HepG2 (cell line): ENCODE results near the gene SEC16A. TPM values are rescaled to one million over a fixed set of nuclear protein-coding genes. Genes with fewer than 3 reads are reported as not detected.

Experiments used
- ATAC-seq: fragments of 200-7000 bp; cut with Tn5 transposase; 3 replicates; pipeline ENCODE4 v1.9.1; 2020; ENCODE audit warnings: mild to moderate bottlenecking, moderate library complexity
- BruUV-seq: library from RNA; stranded (reverse); fragments of 400-500 nt; replicated peaks from 2 replicates; lab custom pipeline; 2021; lab: Mats Ljungman, UMichigan
- CTCF ChIA-PET: fragments of 300-600 bp; formaldehyde crosslinking; extraction: SDS; loops from one replicate; lab custom pipeline; 2021; ENCODE audit warnings: low total read pairs, inconsistent platforms, low intra/inter-chr PET ratio; lab: Yijun Ruan, JAX
- POLR2A ChIA-PET: fragments of 350-600 bp; sonication (Branson Sonifier 250); formaldehyde crosslinking; loops from one replicate; lab custom pipeline; 2020; ENCODE audit warnings: antibody characterized with exemption, inconsistent platforms; lab: Yijun Ruan, JAX
- DNase-seq: peaks from one replicate; pipeline ENCODE4 v3.0.0-alpha.2; 2015; ENCODE audit warnings: low spot score
- FAIRE-seq: peaks from 3 replicates; lab custom pipeline; 2011; peaks lifted over from hg19 to GRCh38; lab: Jason Lieb, UNC
- H2AFZ ChIP-seq: one replicate; pipeline ENCODE4 v1.6.1; 2011; ENCODE audit warnings: low read length, inconsistent platforms
- H3K27ac ChIP-seq: fragments of 300-600 bp; 3 replicates; pipeline ENCODE4 v1.8.0; 2011; ENCODE audit warnings: mixed run types, mild to moderate bottlenecking, mixed read lengths, low read length, inconsistent platforms; ENCODE audit not compliant: insufficient read depth; ENCODE audit errors: extremely low read length
- H3K27me3 ChIP-seq, 2 experiments: fragments of 200-600 bp in 1 of 2; 2 replicates in 1 of 2; 3 replicates in 1 of 2; pipeline versions ENCODE4 v1.6.0 to v1.8.0; 2011; ENCODE audit warnings: low read length in 2 of 2, mild to moderate bottlenecking in 2 of 2, moderate library complexity in 2 of 2, inconsistent platforms in 1 of 2; ENCODE audit not compliant: insufficient read depth in 2 of 2, control insufficient read depth in 1 of 2
- H3K36me3 ChIP-seq, 2 experiments: fragments of 200-600 bp in 1 of 2; replicated peaks in 1 of 2; 2 replicates in 1 of 2; 3 replicates in 1 of 2; pipeline versions ENCODE4 v1.5.1 to v1.8.0; 2011; ENCODE audit warnings: low read length in 2 of 2, inconsistent platforms in 1 of 2; ENCODE audit not compliant: insufficient read depth in 2 of 2, control insufficient read depth in 1 of 2
- H3K4me1 ChIP-seq: 2 replicates; pipeline ENCODE4 v1.5.1; 2012; ENCODE audit warnings: low read length, inconsistent platforms; ENCODE audit not compliant: insufficient read depth
- H3K4me2 ChIP-seq: 2 replicates; pipeline ENCODE4 v1.6.0; 2011; ENCODE audit warnings: low read depth, low read length, inconsistent platforms
- H3K4me3 ChIP-seq, 3 experiments: fragments of 200-600 bp in 1 of 3; sonication (generic), shearing (Covaris generic) in 1 of 3; replicated peaks in 1 of 3; 2 replicates each; pipeline ENCODE4 v1.5.1; 2011 to 2016; ENCODE audit warnings: low read length in 3 of 3, inconsistent platforms in 2 of 3, low read depth in 2 of 3, mild to moderate bottlenecking in 2 of 3, control low read depth in 1 of 3, mixed read lengths in 1 of 3; ENCODE audit not compliant: insufficient read depth in 1 of 3
- H3K79me2 ChIP-seq: one replicate; pipeline ENCODE4 v1.6.1; 2011; ENCODE audit warnings: low read length, inconsistent platforms; ENCODE audit not compliant: insufficient read depth
- H3K9ac ChIP-seq: 2 replicates; pipeline ENCODE4 v1.6.0; 2011; ENCODE audit warnings: mild to moderate bottlenecking, low read depth, low read length, inconsistent platforms; ENCODE audit not compliant: insufficient read depth
- H3K9me3 ChIP-seq: 2 replicates; pipeline ENCODE4 v1.5.1; 2012; ENCODE audit warnings: mild to moderate bottlenecking, low read length
- H4K20me1 ChIP-seq: 2 replicates; pipeline ENCODE4 v1.6.0; 2011; ENCODE audit warnings: inconsistent platforms, mild to moderate bottlenecking, low read length, moderate library complexity; ENCODE audit not compliant: insufficient read depth
- AGO1 ChIP-seq: fragments of 200-400 bp; formaldehyde crosslinking; IDR thresholded peaks from 2 replicates; pipeline ENCODE4 v1.6.1; 2017; ENCODE audit warnings: mild to moderate bottlenecking, low read depth, low read length, moderate library complexity; ENCODE audit not compliant: poor library complexity, severe bottlenecking
- ATF4 ChIP-seq, 2 experiments: fragments of 450-650 bp in 1 of 2; sonication (generic) in 1 of 2; formaldehyde crosslinking; IDR thresholded peaks; 2 replicates each; pipeline versions ENCODE4 v1.5.0 to v1.8.0; 2020 to 2022; ENCODE audit warnings: mild to moderate bottlenecking in 1 of 2, missing genetic modification reagents in 1 of 2
- MYC ChIP-seq: sonication (generic); formaldehyde crosslinking; IDR thresholded peaks from 2 replicates; pipeline ENCODE4 v1.9.0; 2021; ENCODE audit warnings: missing genetic modification reagents, borderline replicate concordance
- NCOA5 ChIP-seq: sonication (generic); formaldehyde crosslinking; IDR thresholded peaks from 2 replicates; pipeline ENCODE4 v1.4.0; 2020; ENCODE audit warnings: missing genetic modification reagents
- RORA ChIP-seq: sonication (generic); formaldehyde crosslinking; IDR thresholded peaks from 2 replicates; pipeline ENCODE4 v1.5.0; 2020; ENCODE audit warnings: mild to moderate bottlenecking, missing genetic modification reagents, moderate library complexity
- SPEN ChIP-seq: sonication (generic); formaldehyde crosslinking; IDR thresholded peaks from 2 replicates; pipeline ENCODE4 v1.5.1; 2020; ENCODE audit warnings: low read depth, mild to moderate bottlenecking, missing genetic modification reagents
- ZFP36L2 ChIP-seq: sonication (generic); formaldehyde crosslinking; IDR thresholded peaks from 2 replicates; pipeline ENCODE4 v1.4.0; 2020; ENCODE audit warnings: missing genetic modification reagents
- ZNF329 ChIP-seq: sonication (generic); formaldehyde crosslinking; IDR thresholded peaks from 2 replicates; pipeline ENCODE4 v1.9.0; 2021; ENCODE audit warnings: low read depth, mild to moderate bottlenecking, missing genetic modification reagents
- ZNF576 ChIP-seq: sonication (generic); formaldehyde crosslinking; IDR thresholded peaks from 2 replicates; pipeline ENCODE4 v1.4.0; 2020; ENCODE audit warnings: mild to moderate bottlenecking, missing genetic modification reagents
- ZNF766 ChIP-seq: sonication (generic); formaldehyde crosslinking; IDR thresholded peaks from 2 replicates; pipeline ENCODE4 v1.5.0; 2020; ENCODE audit warnings: missing genetic modification reagents, borderline replicate concordance
- WGBS: methylation state at CpG from one replicate; pipeline ENCODE4 v1.1.6; 2017; ENCODE audit warnings: low lambda C conversion rate; 5-methylcytosine and 5-hydroxymethylcytosine counted together
- in situ Hi-C: cut with HindIII; loops from 2 replicates; pipeline ENCODE4 v1.10.0; 2017; ENCODE audit warnings: low pct_unique_long_range_greater_than_20kb; ENCODE audit not compliant: extremely low pct_ligation_motif_present
- intact Hi-C: fragments of 100-400 bp; cut with micrococcal nuclease; formaldehyde crosslinking; loops from one replicate; pipeline ENCODE4 v1.10.0; 2022; ENCODE audit not compliant: unreplicated experiment
- polyA plus RNA-seq, 8 experiments: library from polyadenylated mRNA; depleted of rRNA in 3 of 8; stranded (reverse) in 7 of 8; unstranded in 1 of 8; fragments of >200 nt; fragmentation: Illumina TruSeq in 4 of 8; extraction: Trizol in 4 of 8; gene quantifications; 2 replicates each; pipeline versions ENCODE4 v1.2.1 to v1.2.3, GENCODE V29; 2011 to 2016; ENCODE audit warnings: low read depth in 4 of 8, missing spikeins in 1 of 8, mixed read lengths in 1 of 8; ENCODE audit not compliant: insufficient read depth in 1 of 8
- total RNA-seq, 5 experiments: library from RNA; depleted of rRNA; stranded (reverse); fragments of >200 nt; fragmentation: Illumina TruSeq; extraction: Trizol; gene quantifications; 2 replicates each; pipeline ENCODE4 v1.2.3, GENCODE V29; 2016; ENCODE audit warnings: low read depth in 1 of 5
- TF ChIP-seq, protein P1 (sequence below): sonication (generic); formaldehyde crosslinking; conservative IDR thresholded peaks from 2 replicates; pipeline ENCODE4 v1.5.0; 2020; ENCODE audit warnings: missing genetic modification reagents

Gene SEC16A
- total and polyA plus RNA-seq, 2 of the 13 experiments (the other 11 are each of a cell fraction or from before 2014, with no cell fraction given) = 15.9 to 18.9 TPM

DNA sequence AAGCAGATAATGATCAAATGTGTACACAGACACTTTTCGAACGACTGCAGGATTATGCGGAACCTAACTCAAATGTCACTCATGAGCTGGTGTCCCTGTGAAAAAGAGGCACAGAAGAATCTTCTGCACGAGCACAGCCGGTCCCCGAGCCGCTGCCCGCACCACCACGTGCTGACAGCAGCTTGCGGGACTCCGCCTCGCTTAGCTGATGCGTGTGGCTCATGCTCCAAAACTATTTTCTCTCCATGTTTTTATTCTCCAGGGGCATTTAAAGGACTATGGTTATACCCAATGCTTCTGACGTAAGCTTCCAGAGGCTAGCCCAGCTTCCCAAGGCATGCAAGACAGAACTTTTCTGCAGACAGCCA, 9.5 kb downstream of the SEC16A start:
- DNase-seq (no peak), ATAC-seq (no peak), FAIRE-seq (no peak)
- TF ChIP-seq AGO1 (no peak), RORA (CRISPR knock-in tag) (no peak), NCOA5 (CRISPR knock-in tag) (no peak), SPEN (no peak), MYC (CRISPR knock-in tag) (no peak), ZNF576 (CRISPR knock-in tag) (no peak), ZNF766 (CRISPR knock-in tag) (no peak), ZFP36L2 (CRISPR knock-in tag) (no peak), ATF4 (CRISPR knock-in tag; IDR thresholded peaks at IDR 0.05) (no peak), ZNF329 (CRISPR knock-in tag) (no peak)
- TF ChIP-seq, protein P1, sequence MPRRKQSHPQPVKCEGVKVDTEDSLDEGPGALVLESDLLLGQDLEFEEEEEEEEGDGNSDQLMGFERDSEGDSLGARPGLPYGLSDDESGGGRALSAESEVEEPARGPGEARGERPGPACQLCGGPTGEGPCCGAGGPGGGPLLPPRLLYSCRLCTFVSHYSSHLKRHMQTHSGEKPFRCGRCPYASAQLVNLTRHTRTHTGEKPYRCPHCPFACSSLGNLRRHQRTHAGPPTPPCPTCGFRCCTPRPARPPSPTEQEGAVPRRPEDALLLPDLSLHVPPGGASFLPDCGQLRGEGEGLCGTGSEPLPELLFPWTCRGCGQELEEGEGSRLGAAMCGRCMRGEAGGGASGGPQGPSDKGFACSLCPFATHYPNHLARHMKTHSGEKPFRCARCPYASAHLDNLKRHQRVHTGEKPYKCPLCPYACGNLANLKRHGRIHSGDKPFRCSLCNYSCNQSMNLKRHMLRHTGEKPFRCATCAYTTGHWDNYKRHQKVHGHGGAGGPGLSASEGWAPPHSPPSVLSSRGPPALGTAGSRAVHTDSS (CRISPR knock-in tag) = no peak
- intact Hi-C loops = no loop called here
- Histone ChIP-seq H3K27me3 (no peaks in the 10 kb centered on the region), H2AFZ (no peak overlapping the region), H3K9ac (no peak overlapping the region), H3K36me3 (peaks cover 46 to 98% of the 10 kb centered on the region in 2 experiments), H3K9me3 (no peaks in the 10 kb centered on the region), H3K4me3 (no peak overlapping the region), H4K20me1 (peaks cover 20% of the 10 kb centered on the region; the same call in 1 of the 2 replicates), H3K79me2 (peaks cover 7% of the 10 kb centered on the region), H3K4me2 (no peak overlapping the region), H3K27ac (no peak overlapping the region), H3K4me1 (no peaks in the 10 kb centered on the region)
- ChIA-PET CTCF (no interaction called here), POLR2A (no interaction called here)
- no TSS peak for BruUV-seq
- in situ Hi-C loops = no loop called here
- WGBS = 98% methylated on average over 14 of the region's 14 CpGs
